PFSK-1 (cell line): Measurements from ENCODE around the gene DCLK2.

ENCODE experiments used
- FOXP2 ChIP-seq: optimal IDR thresholded peaks from 2 replicates; pipeline ENCODE3; 2011; ENCODE audit warnings: borderline replicate concordance, control low read depth, inconsistent platforms; ENCODE audit not compliant: insufficient read depth; ENCODE audit errors: extremely low read length, extremely low read depth
- POLR2AphosphoS5 ChIP-seq: IDR thresholded peaks from 2 replicates; pipeline ENCODE4 v1.6.1; 2012; ENCODE audit warnings: low read depth, mild to moderate bottlenecking, control low read depth, low read length, moderate library complexity
- SIN3A ChIP-seq: IDR thresholded peaks from 2 replicates; pipeline ENCODE4 v1.6.1; 2012; ENCODE audit warnings: mild to moderate bottlenecking, low read length, moderate library complexity, borderline replicate concordance; ENCODE audit not compliant: insufficient read depth
- TAF1 ChIP-seq: IDR thresholded peaks from 2 replicates; pipeline ENCODE4 v1.6.1; 2012; ENCODE audit warnings: low read length, control low read depth, borderline replicate concordance; ENCODE audit not compliant: insufficient read depth
- TF ChIP-seq, protein P1 (sequence below), 2 experiments: IDR thresholded peaks; 2 replicates each; pipeline versions ENCODE4 v1.6.1 to v1.8.0; 2011 to 2012; ENCODE audit warnings: low read depth in 2 of 2, low read length in 2 of 2, control low read depth in 1 of 2, inconsistent platforms in 1 of 2, mild to moderate bottlenecking in 1 of 2, moderate library complexity in 1 of 2; ENCODE audit not compliant: insufficient read depth in 1 of 2

The DCLK2 gene

DNA sequence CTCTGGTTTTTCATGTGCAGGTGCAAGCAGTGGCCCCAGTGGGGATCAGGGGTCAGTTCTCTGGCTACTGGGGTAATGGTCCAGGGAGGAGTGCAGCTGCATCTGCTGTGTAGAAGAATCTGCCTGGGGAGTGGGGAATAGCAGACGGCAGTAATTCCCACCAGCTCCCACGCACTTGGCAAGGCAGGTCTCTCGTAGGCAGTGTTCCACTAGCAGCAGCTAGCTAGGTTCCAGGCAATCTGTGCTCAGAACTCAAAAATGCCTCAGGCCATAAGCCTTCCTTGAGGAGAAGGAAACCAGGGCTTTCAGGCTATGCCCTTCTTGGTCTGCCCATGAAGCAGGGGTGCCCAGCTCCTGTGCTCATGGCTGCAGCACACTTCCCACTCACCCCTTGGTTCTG is 38.8 kb downstream of the DCLK2 start:
- no peak for TF ChIP-seq FOXP2

DNA sequence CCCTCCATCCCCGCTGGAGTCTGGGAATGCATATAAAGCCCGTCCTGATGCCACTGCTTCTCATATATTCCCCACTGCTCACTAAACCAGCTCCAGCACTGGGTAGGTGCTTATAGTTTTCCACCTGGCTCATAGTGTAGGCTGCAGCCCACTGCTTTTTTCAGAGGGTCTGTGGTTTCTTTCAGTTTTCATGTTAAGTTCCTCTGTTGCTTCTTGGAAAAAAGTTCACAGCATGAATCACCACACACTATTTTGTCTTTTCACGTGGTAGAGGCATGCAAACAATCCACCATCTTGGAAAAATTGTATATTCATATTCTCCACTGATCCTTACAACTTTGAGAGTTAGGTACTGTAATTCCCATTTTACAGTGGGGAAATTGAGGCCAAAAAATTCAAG is 39.4 kb downstream of the DCLK2 start:
- TF ChIP-seq SIN3A, result no peak
- TF ChIP-seq POLR2AphosphoS5, result no peak
- TF ChIP-seq, protein P1, sequence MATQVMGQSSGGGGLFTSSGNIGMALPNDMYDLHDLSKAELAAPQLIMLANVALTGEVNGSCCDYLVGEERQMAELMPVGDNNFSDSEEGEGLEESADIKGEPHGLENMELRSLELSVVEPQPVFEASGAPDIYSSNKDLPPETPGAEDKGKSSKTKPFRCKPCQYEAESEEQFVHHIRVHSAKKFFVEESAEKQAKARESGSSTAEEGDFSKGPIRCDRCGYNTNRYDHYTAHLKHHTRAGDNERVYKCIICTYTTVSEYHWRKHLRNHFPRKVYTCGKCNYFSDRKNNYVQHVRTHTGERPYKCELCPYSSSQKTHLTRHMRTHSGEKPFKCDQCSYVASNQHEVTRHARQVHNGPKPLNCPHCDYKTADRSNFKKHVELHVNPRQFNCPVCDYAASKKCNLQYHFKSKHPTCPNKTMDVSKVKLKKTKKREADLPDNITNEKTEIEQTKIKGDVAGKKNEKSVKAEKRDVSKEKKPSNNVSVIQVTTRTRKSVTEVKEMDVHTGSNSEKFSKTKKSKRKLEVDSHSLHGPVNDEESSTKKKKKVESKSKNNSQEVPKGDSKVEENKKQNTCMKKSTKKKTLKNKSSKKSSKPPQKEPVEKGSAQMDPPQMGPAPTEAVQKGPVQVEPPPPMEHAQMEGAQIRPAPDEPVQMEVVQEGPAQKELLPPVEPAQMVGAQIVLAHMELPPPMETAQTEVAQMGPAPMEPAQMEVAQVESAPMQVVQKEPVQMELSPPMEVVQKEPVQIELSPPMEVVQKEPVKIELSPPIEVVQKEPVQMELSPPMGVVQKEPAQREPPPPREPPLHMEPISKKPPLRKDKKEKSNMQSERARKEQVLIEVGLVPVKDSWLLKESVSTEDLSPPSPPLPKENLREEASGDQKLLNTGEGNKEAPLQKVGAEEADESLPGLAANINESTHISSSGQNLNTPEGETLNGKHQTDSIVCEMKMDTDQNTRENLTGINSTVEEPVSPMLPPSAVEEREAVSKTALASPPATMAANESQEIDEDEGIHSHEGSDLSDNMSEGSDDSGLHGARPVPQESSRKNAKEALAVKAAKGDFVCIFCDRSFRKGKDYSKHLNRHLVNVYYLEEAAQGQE (IDR thresholded peaks at IDR 0.05; ENCODE audit: insufficient read depth in 1 of 2, low read depth in 2 of 2, low read length in 2 of 2), result no peak
- TF ChIP-seq FOXP2, result no peak
- TF ChIP-seq TAF1, result no peak

DNA sequence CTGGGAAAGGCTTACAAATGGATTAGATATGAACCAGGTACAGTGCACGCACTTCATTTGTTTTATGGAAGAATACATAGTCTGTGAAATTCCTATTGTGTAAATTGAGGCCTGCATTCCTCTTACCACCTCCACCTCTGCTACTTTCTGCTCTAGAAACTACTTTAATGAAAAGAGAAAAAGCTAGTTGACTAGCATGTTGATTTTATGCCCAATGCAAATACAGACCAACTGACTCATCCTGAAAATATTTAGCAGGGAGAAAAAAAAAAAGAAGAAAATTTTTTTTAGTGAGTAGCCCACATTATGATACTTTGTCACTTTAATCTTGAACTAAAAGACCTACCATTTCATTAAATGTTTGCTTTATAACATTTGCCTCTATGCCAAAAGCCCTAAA is 41.2 kb downstream of the DCLK2 start:
- TF ChIP-seq SIN3A (no peak), TAF1 (no peak), POLR2AphosphoS5 (no peak), FOXP2 (no peak)
- TF ChIP-seq, protein P1 (IDR thresholded peaks at IDR 0.05; ENCODE audit: insufficient read depth in 1 of 2, low read depth in 2 of 2, low read length in 2 of 2), result no peak

DNA sequence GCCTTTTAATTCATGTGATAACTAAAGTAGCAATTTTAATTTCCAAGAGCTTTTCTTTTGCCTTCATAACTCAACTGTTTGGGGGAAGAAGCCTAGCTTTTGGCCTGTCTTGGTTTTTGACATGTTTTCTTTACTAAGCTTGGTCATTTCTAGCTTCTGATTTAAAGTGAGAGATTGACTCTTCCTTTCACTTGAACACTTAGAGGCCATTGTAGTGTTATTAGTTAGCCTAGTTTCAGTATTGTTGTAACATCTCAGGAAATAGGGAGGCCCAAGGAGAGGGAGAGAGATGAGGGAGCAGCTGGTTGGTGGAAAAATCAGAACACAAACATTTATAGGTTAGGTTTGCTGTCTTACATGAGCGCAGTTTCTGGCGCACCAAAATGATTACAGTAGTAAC is 44.8 kb downstream of the DCLK2 start:
- TF ChIP-seq TAF1, result no peak
- TF ChIP-seq, protein P1 (IDR thresholded peaks at IDR 0.05; ENCODE audit: insufficient read depth in 1 of 2, low read depth in 2 of 2, low read length in 2 of 2), result no peak
- no peak for TF ChIP-seq POLR2AphosphoS5
- TF ChIP-seq SIN3A, result no peak
- no peak for TF ChIP-seq FOXP2

DNA sequence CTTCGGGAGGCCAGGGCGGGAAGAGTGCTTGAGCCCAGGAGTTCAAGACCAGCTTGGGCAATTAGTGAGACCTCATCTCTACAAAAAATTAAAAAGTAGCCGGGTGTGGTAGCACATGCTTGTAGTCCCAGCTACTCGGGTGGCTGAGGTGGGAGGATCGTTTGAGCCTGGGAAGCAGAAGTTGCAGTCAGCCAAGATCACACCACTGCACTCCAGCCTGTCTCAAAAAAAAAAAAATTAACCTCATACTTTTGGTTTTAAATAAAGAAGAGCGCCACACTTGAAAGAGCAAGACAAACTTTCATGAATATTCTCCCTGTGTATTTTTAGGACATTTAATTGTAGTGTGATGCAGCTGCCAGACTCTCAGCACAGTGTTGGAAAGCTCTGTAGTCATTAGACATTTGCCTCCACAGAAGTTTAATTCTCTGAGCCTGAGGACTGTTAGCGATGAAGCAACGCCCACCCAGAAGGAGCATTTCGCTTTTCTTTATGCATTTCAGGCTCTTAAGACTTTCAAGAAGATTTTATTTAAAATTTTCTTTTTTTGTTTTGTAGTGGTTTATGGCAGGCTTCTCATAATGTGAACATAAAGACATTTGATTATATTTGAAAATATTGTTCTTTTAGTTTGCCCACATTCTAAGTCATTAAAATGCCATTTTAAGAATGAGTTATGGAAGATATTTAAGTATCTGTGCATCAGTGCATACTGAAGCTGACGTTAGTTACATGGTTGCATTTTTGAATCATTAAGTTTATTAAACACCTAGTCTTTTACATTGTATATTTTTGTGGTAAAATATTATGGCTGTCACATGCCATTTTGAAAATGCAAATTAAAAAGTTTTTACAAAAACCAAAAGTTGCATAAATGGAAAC is 45.8 kb downstream of the DCLK2 start:
- no peak for TF ChIP-seq SIN3A
- TF ChIP-seq FOXP2, result no peak
- TF ChIP-seq, protein P1 (IDR thresholded peaks at IDR 0.05; ENCODE audit: insufficient read depth in 1 of 2, low read depth in 2 of 2, low read length in 2 of 2), result no peak
- no peak for TF ChIP-seq TAF1
